Upper lobe of right lung (tissue), 1 donor: ENCODE data around the gene SLC30A2. TPM values are rescaled to one million over a fixed set of nuclear protein-coding genes. Genes with fewer than 3 reads are reported as not detected.

Experiments
- ATAC-seq: fragments of 200-7000 bp; cut with Tn5 transposase; one replicate; pipeline ENCODE4 v1.9.1; 2020; ENCODE audit warnings: mild to moderate bottlenecking, moderate library complexity
- DNase-seq: peaks from one replicate; pipeline ENCODE4 v3.0.0-alpha.2; 2020
- H3K27ac ChIP-seq: fragments of 200-600 bp; one replicate; pipeline ENCODE4 v1.8.0; 2022
- H3K27me3 ChIP-seq: fragments of 200-600 bp; one replicate; pipeline ENCODE4 v1.8.0; 2022; ENCODE audit warnings: mild to moderate bottlenecking
- H3K36me3 ChIP-seq: fragments of 200-600 bp; one replicate; pipeline ENCODE4 v1.8.0; 2022
- H3K4me1 ChIP-seq: fragments of 200-600 bp; one replicate; pipeline ENCODE4 v1.8.0; 2022
- H3K4me3 ChIP-seq: fragments of 200-600 bp; one replicate; pipeline ENCODE4 v1.8.0; 2022; ENCODE audit warnings: mild to moderate bottlenecking
- H3K9me3 ChIP-seq: fragments of 200-600 bp; one replicate; pipeline ENCODE4 v1.8.0; 2022
- CTCF ChIP-seq: fragments of 200-600 bp; IDR thresholded peaks from one replicate; pipeline ENCODE4 v1.8.0; 2022; ENCODE audit warnings: antibody characterized with exemption
- intact Hi-C: fragments of 100-400 bp; cut with DNase I; formaldehyde crosslinking; loops from one replicate; pipeline ENCODE4 v1.11.0; 2022
- total RNA-seq: library from RNA; stranded (reverse); fragmentation: NEBNext Ultra II Directional; extraction: Animal tissue kit (Norgen Biotek cat#: 25700); gene quantifications from one replicate; pipeline ENCODE4 v1.2.1, GENCODE V29; 2021
- donor health status: DM: no; HTN: yes; CAD: no; lungs with severe emphysema.

SLC30A2 gene
- total RNA-seq, 1 donor from 2014 or later, result not detected

- H3K27ac ChIP-seq, result no peak overlapping the region
- H3K4me3 ChIP-seq, result no peak overlapping the region
- ATAC-seq, result no peak
- no peak for DNase-seq
- H3K4me1 ChIP-seq, result peaks cover 3% of the 10 kb centered on the region
- peaks cover 5% of the 10 kb centered on the region for H3K27me3 ChIP-seq
- no peaks in the 10 kb centered on the region for H3K9me3 ChIP-seq
- no peak for TF ChIP-seq CTCF
- no peaks in the 10 kb centered on the region for H3K36me3 ChIP-seq
- intact Hi-C loops, result no loop called here
Measured at GRCh38 chr1:26089125-26089524, 43.2 kb upstream of the SLC30A2 start.

GRCh38 chr1:26084844-26085243 is 38.9 kb upstream of the SLC30A2 start:
- peaks cover 3% of the 10 kb centered on the region for H3K4me1 ChIP-seq
- H3K27ac ChIP-seq, result no peak overlapping the region
- ATAC-seq (no peak), DNase-seq (no peak)
- no peaks in the 10 kb centered on the region for H3K36me3 ChIP-seq
- no peaks in the 10 kb centered on the region for H3K9me3 ChIP-seq
- no peak overlapping the region for H3K4me3 ChIP-seq
- intact Hi-C loops, result no loop called here
- no peak for TF ChIP-seq CTCF
- no peaks in the 10 kb centered on the region for H3K27me3 ChIP-seq

GRCh38 chr1:26084091-26084561 is 38.2 kb upstream of the SLC30A2 start:
- Histone ChIP-seq H3K27ac (no peak overlapping the region), H3K27me3 (no peaks in the 10 kb centered on the region), H3K4me1 (peaks cover 3% of the 10 kb centered on the region), H3K36me3 (no peaks in the 10 kb centered on the region), H3K4me3 (no peak overlapping the region), H3K9me3 (no peaks in the 10 kb centered on the region)
- no peak for ATAC-seq
- no peak for DNase-seq
- TF ChIP-seq CTCF, result no peak
- intact Hi-C loops, result no loop called here

GRCh38 chr1:26083208-26083607 is 37.3 kb upstream of the SLC30A2 start:
- no peaks in the 10 kb centered on the region for H3K36me3 ChIP-seq
- H3K9me3 ChIP-seq, result no peaks in the 10 kb centered on the region
- no peak for TF ChIP-seq CTCF
- intact Hi-C loops, result no loop called here
- DNase-seq, result no peak
- H3K4me1 ChIP-seq, result peaks cover 3% of the 10 kb centered on the region
- H3K27me3 ChIP-seq, result no peaks in the 10 kb centered on the region
- no peak for ATAC-seq
- H3K4me3 ChIP-seq, result no peak overlapping the region
- no peak overlapping the region for H3K27ac ChIP-seq

GRCh38 chr1:26082020-26082350 is 36.1 kb upstream of the SLC30A2 start:
- DNase-seq (no peak), ATAC-seq (no peak)
- no peaks in the 10 kb centered on the region for H3K36me3 ChIP-seq
- no peak overlapping the region for H3K27ac ChIP-seq
- H3K4me1 ChIP-seq, result peaks cover 3% of the 10 kb centered on the region
- intact Hi-C loops, result no loop called here
- H3K27me3 ChIP-seq, result no peaks in the 10 kb centered on the region
- no peak for TF ChIP-seq CTCF
- no peak overlapping the region for H3K4me3 ChIP-seq
- H3K9me3 ChIP-seq, result no peaks in the 10 kb centered on the region

GRCh38 chr1:26081267-26082019 is 35.5 kb upstream of the SLC30A2 start:
- intact Hi-C loops, result no loop called here
- no peak overlapping the region for H3K4me3 ChIP-seq
- H3K27me3 ChIP-seq, result peaks cover 4% of the 10 kb centered on the region
- H3K27ac ChIP-seq, result no peak overlapping the region
- H3K4me1 ChIP-seq, result peaks cover 3% of the 10 kb centered on the region
- ATAC-seq (peak; percentile 24), DNase-seq (no peak)
- no peaks in the 10 kb centered on the region for H3K9me3 ChIP-seq
- no peaks in the 10 kb centered on the region for H3K36me3 ChIP-seq
- no peak for TF ChIP-seq CTCF
